Hepatocyte (in vitro differentiated cells): Measurements from ENCODE around the gene FBN3.

Experiments used
- CTCF ChIP-seq: fragments of 200-600 bp; sonication (generic); IDR thresholded peaks from 2 replicates; pipeline ENCODE4 v1.5.1; 2016; ENCODE audit warnings: antibody characterized with exemption, mild to moderate bottlenecking; ENCODE audit not compliant: poor library complexity
- EZH2 ChIP-seq: fragments of 200-600 bp; sonication (generic); IDR thresholded peaks from 2 replicates; pipeline ENCODE4 v1.6.1; 2016; ENCODE audit warnings: antibody characterized with exemption, mild to moderate bottlenecking, borderline replicate concordance
- EZH2phosphoT487 ChIP-seq: fragments of 200-600 bp; sonication (generic); IDR thresholded peaks from one replicate; pipeline ENCODE4 v1.6.1; 2018; ENCODE audit warnings: antibody characterized with exemption, mild to moderate bottlenecking, low read depth, moderate library complexity; ENCODE audit not compliant: unreplicated experiment, severe bottlenecking

- TF ChIP-seq CTCF (no peak), EZH2 (no peak), EZH2phosphoT487 (no peak)
These were observed 6.9 kb downstream of the FBN3 start for GRCh38 chr19:8142513-8142900.
